ENCODE measurements around the gene TERT. TPM values are rescaled to one million over a fixed set of nuclear protein-coding genes. Genes with fewer than 3 reads are reported as not detected.

The TERT gene
- total RNA-seq, 1 donor from 2014 or later, result 3.5 TPM

DNA sequence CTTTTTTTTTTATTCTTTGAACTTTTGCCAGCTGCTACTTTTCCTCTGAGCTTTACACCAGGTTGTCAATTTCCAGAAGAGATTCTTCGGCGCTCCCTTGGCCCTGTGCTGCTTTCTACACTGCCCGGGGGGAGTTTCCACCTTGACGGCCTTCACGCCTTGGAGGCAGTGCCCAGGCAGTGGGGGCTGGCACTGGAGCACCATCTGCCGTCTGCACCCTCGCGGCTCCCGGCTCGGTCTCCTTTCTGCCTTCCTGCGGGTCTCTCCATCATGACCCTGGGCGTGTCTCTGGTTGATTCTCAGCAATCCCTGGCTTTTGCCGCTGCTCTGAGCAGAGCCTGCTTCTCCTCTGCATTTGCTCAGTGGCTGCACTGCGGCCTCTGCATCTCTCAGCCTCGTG is 66.7 kb downstream of the TERT start:
- peaks cover 4% of the 10 kb centered on the region for H3K4me1 Mint-ChIP-seq (ENCODE audit: low read depth)
- no peaks in the 10 kb centered on the region for H3K36me3 Mint-ChIP-seq (ENCODE audit: insufficient read depth)
- H3K27ac Mint-ChIP-seq, result no peak overlapping the region
- no peak overlapping the region for H3K4me3 Mint-ChIP-seq (ENCODE audit: low read depth)
- H3K27me3 Mint-ChIP-seq, result peaks cover 4% of the 10 kb centered on the region
- no peak for DNase-seq (ENCODE audit: low spot score, unreplicated experiment)
- H3K9me3 Mint-ChIP-seq (ENCODE audit: low read depth), result no peaks in the 10 kb centered on the region
- TF ChIP-seq, protein P1, sequence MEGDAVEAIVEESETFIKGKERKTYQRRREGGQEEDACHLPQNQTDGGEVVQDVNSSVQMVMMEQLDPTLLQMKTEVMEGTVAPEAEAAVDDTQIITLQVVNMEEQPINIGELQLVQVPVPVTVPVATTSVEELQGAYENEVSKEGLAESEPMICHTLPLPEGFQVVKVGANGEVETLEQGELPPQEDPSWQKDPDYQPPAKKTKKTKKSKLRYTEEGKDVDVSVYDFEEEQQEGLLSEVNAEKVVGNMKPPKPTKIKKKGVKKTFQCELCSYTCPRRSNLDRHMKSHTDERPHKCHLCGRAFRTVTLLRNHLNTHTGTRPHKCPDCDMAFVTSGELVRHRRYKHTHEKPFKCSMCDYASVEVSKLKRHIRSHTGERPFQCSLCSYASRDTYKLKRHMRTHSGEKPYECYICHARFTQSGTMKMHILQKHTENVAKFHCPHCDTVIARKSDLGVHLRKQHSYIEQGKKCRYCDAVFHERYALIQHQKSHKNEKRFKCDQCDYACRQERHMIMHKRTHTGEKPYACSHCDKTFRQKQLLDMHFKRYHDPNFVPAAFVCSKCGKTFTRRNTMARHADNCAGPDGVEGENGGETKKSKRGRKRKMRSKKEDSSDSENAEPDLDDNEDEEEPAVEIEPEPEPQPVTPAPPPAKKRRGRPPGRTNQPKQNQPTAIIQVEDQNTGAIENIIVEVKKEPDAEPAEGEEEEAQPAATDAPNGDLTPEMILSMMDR (IDR thresholded peaks at IDR 0.05; ENCODE audit: unreplicated experiment), result no peak

DNA sequence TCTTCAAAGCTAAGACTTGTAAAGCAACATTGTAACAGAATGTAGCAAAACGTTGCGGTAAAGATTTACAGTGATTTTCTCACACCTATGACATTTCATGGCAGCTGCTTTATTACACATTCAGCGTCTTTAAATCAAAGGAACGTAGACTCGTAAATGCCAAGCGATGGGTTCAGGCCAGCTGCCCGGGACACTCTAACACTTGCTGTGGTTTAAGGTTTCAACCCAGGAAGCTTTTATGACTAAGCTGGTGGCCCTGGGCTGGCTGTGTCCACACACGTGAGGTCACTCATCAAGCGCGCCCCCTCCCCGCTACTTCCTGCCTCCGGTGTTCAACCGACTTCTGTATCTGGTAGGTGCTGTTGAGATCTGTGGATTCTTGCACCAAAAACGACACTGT is 67.2 kb downstream of the TERT start:
- no peak overlapping the region for H3K4me3 Mint-ChIP-seq (ENCODE audit: low read depth)

DNA sequence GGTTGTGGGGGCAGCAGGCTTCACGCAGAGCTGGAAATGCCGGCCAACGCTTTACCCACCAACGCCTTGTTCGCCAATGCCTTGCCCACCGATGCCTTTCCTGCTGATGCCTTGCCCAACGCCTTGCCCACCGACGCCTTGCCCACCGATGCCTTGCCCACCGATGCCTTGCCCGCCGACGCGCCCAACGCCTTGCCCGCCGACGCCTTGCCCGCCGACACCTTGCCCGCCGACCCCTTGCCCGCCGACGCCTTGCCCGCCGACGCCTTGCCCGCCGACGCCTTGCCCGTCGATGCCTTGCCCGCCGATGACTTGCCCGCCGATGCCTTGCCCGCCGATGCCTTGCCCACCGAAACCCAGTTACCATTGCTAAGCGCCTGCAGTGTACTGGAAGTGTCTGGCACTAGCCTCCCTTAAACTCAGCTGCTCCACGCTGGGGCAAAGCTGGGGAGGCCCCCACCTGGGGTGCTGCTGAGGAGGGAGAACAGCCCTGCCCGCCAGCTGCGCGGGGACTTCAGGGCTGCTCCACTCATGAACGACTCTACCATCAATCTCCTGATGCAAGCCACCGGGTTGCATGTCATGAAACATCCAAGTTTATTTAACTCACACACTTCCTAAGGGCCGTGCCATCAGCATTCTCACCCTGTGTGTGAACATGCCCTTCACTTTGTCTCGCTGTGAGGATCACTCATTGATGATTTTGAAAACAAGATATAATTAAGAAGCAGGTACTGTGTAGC is 67.9 kb downstream of the TERT start:
- Mint-ChIP-seq H3K9me3 (ENCODE audit: low read depth) (no peaks in the 10 kb centered on the region), H3K4me1 (ENCODE audit: low read depth) (peaks cover 4% of the 10 kb centered on the region), H3K36me3 (ENCODE audit: insufficient read depth) (no peaks in the 10 kb centered on the region), H3K4me3 (ENCODE audit: low read depth) (no peak overlapping the region), H3K27me3 (peaks cover 4% of the 10 kb centered on the region), H3K27ac (no peak overlapping the region)
- TF ChIP-seq, protein P1 (IDR thresholded peaks at IDR 0.05; ENCODE audit: unreplicated experiment), result no peak
- DNase-seq (ENCODE audit: low spot score, unreplicated experiment), result no peak

More for the DNA sequence above, 67.2 kb downstream of the TERT start:
- DNase-seq (ENCODE audit: low spot score, unreplicated experiment), result no peak
- TF ChIP-seq, protein P1 (IDR thresholded peaks at IDR 0.05; ENCODE audit: unreplicated experiment), result no peak
- Mint-ChIP-seq H3K9me3 (ENCODE audit: low read depth) (no peaks in the 10 kb centered on the region), H3K4me1 (ENCODE audit: low read depth) (peaks cover 4% of the 10 kb centered on the region), H3K27me3 (peaks cover 4% of the 10 kb centered on the region), H3K27ac (no peak overlapping the region), H3K36me3 (ENCODE audit: insufficient read depth) (no peaks in the 10 kb centered on the region)

DNA sequence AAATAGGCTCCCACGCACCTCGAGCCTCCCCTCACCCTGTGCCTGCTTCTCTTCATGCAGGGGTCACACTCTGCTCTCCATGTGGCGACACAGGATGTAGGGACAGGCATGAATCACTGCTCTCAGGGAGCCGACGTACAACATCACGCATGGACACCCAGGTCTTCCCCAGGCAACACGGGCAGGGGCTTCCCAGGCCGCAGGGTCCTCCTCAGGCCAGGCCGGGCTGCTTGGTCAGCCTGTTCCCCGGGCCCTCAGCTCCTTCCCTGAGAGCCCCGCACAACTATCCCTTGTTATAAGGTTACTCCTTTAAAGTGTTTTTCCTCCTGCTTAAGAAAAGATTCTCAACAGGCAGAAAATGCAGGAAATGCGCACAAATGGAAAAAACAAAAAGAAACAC is 68.6 kb downstream of the TERT start:
- Mint-ChIP-seq H3K9me3 (ENCODE audit: low read depth) (no peaks in the 10 kb centered on the region), H3K27ac (no peak overlapping the region), H3K27me3 (peaks cover 4% of the 10 kb centered on the region), H3K36me3 (ENCODE audit: insufficient read depth) (no peaks in the 10 kb centered on the region), H3K4me1 (ENCODE audit: low read depth) (peaks cover 4% of the 10 kb centered on the region), H3K4me3 (ENCODE audit: low read depth) (no peak overlapping the region)
- DNase-seq (ENCODE audit: low spot score, unreplicated experiment), result no peak
- TF ChIP-seq, protein P1 (IDR thresholded peaks at IDR 0.05; ENCODE audit: unreplicated experiment), result no peak

DNA sequence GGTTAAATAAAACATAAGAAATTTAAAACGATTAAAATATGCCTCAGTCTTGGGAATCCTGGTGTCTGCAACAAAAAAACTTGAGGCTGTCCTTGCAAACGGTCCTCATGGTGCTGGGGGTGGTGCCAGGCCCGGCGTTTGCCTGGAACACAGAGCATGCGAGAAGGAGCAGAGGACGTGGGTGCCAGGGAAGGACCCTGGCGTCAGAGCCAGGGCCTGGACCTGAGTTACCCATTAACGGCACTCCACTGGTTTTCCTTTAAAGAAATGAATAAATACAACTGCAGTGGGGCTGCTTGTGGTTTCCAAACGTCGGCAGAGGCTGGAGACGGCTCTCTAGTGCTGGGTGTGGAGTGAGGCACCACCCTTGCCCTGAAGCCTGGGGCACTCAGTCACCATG is 69.8 kb downstream of the TERT start, which contains the start of gene SLC6A18:
Gene SLC6A18, plus strand, starts transcription at position 301 of the 400 bp plus-strand sequence. Its CDS starts 97 bp downstream, at position 398.
- no peaks in the 10 kb centered on the region for H3K9me3 Mint-ChIP-seq (ENCODE audit: low read depth)
- TF ChIP-seq, protein P1 (IDR thresholded peaks at IDR 0.05; ENCODE audit: unreplicated experiment), result no peak
- H3K4me3 Mint-ChIP-seq (ENCODE audit: low read depth), result no peak within 1 kb of the TSS
- peaks cover 4% of the 10 kb centered on the region for H3K4me1 Mint-ChIP-seq (ENCODE audit: low read depth)
- no peak for DNase-seq (ENCODE audit: low spot score, unreplicated experiment)
- H3K36me3 Mint-ChIP-seq (ENCODE audit: insufficient read depth), result no peaks in the 10 kb centered on the region
- no peak within 1 kb of the TSS for H3K27ac Mint-ChIP-seq
- peaks cover 4% of the 10 kb centered on the region for H3K27me3 Mint-ChIP-seq
